HG02763 (cell line): Measurements from ENCODE around the gene TOR3A.
"Not testable (repeated sequence)": the region's sequence is repeated elsewhere in the genome, so short reads cannot be mapped to it uniquely, and the experiment has no call there.

Experiments used
- ATAC-seq: cut with Tn5 transposase; IDR thresholded peaks from one replicate; pipeline ENCODE4 v1.9.1; 2021; ENCODE audit warnings: mild to moderate bottlenecking, moderate library complexity; ENCODE audit not compliant: unreplicated experiment

TOR3A gene, protein sequence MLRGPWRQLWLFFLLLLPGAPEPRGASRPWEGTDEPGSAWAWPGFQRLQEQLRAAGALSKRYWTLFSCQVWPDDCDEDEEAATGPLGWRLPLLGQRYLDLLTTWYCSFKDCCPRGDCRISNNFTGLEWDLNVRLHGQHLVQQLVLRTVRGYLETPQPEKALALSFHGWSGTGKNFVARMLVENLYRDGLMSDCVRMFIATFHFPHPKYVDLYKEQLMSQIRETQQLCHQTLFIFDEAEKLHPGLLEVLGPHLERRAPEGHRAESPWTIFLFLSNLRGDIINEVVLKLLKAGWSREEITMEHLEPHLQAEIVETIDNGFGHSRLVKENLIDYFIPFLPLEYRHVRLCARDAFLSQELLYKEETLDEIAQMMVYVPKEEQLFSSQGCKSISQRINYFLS

DNA sequence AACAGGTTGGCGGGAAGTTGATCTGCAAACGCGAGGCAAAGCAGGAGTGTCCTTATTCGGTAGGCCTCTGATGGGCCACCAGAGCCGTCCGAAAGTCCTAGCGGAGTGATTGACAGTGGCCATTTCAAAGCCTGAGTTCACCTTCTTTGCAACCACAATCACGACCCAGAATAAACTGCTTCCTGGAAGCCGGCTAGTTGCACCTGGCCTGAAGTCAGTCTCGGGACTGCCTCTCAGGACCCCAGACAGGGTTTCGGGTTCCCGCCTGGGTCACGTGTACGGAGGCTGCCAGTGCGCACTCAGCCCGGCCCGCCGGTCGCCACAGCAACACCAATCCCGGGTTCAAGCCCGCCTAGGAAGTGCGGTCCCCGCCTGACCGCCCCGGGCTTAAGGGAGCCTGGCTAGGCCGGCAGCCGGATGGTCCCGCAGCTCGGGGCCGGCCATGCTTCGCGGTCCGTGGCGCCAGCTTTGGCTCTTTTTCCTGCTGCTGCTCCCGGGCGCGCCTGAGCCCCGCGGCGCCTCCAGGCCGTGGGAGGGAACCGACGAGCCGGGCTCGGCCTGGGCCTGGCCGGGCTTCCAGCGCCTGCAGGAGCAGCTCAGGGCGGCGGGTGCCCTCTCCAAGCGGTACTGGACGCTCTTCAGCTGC is at the start of gene TOR3A:
Gene TOR3A, plus strand, starts transcription at position 384 of the 646 bp plus-strand sequence. Its CDS starts 59 bp downstream, at position 443.
- peak; percentile 93 for ATAC-seq

DNA sequence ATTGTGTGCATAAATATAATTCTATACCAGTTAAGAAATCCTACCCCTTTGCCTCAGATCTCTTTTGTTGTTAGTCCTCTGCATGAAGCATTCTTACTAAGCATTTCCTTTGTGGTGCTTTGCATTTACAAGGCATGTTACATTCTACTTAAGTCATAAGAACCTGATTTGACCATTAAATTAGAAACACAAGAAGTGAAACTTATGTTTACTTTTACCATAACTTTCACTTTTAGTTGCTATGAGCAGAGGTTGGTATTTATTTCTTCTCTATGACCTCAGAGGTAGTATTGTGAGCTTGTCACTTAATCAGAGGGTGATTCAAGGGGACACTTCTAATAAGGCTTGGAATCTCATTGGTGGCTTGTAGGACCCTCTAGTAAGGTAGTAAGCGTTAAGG is 47.1 kb upstream of the TOR3A start:
- peak; percentile 65 for ATAC-seq

DNA sequence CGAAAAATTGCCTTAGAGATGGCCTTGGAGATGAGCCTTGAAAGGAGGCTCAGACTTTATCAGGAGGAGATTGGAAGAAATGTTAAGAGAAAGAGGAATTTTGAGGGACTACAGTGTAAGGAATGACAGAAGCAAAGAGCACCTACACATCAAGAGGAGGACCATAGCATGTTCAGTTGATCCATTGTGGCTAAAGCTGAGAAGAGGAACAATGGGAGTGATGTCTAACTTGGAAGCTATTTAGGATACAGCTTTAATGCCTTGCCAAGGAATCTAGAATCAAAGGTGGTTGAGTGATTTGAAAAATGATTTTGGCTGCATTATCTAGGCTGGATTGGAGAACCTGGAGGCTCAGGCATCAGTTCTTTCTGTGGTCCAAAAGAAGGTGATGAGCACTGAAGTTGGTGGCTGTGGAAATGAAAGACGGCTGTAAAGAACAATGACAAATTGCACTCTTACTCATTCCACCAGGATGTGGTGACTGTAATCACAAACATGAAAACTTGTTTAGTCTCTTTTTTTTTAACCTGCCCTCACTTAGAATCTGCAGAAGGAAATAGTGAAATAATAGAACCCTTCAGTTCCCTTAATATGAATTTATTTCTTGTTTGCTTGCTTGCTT is 44.9 kb upstream of the TOR3A start:
- ATAC-seq, result no peak

DNA sequence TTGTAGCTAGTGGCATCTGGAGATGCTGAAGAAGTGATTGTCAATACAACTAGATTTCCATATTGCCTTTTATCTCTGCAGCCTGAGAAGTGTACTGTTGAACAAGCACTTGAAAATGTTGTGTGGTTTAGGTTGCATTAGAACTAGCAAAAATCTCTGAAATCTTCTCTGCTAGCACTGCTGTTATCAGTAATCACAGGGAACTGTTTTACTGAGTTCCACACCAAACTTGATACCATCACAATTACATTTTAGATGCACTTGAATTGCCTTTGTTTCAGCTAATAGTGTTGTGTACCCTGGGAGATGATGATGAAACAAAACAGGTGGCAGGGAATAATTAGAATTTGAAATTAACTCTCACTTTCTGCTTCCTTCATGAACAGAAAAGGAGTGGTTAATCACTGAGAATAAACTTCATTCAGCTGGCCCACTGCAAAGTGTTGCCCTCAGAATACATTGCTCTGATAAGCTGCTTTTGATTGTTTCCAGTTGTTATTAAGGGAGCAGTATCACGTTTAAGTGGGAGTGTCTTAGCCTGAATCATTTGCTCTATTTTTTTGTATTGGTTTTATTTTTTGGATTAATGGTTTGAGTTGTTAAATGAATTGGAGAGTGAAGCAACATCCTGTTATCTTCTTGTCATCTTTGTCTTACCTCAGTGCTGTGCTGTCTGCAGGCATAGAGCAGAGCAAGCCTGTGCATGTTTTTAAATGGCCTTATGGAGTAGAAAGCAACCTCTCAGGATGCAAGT is 43.2 kb upstream of the TOR3A start:
- ATAC-seq, result no peak

- not testable (repeated sequence) for ATAC-seq
Measured at GRCh38 chr1:179039502-179040174, 42.2 kb upstream of the TOR3A start.

DNA sequence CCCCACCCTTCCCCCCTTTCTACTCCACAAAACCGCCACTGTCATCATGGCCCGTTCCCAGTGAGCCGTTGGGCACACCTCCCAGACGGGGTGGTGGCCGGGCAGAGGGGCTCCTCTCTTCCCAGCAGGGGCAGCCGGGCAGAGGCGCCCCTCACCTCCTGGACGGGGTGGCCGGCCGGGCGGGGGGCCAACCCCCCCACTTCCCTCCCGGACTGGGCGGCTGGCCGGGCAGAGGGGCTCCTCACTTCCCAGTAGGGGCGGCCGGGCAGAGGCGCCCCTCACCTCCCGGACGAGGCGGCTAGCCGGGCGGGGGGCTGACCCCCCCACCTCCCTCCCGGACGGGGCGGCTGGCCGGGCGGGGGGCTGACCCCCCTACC is 41.7 kb upstream of the TOR3A start:
- ATAC-seq, result not testable (repeated sequence)

DNA sequence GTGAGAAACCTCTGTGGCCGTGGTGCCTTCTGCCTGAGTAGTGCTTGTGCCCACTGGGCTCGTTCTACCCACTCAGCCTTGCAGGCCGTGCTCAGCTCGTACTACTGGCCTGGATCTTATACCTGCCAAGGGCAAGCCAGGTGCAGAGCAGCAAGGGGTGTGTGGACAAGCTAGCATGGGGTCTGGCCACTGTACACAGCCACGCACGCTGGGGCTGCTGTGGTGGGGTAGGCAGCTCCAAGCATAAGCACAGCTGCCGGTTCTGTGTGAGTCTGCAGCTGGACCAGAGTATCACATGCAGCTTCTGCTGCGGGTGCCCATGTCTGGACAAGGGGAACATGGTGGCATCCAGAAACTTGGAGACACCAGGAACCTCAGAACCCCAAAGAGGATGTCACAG is 39.8 kb upstream of the TOR3A start:
- no peak for ATAC-seq

DNA sequence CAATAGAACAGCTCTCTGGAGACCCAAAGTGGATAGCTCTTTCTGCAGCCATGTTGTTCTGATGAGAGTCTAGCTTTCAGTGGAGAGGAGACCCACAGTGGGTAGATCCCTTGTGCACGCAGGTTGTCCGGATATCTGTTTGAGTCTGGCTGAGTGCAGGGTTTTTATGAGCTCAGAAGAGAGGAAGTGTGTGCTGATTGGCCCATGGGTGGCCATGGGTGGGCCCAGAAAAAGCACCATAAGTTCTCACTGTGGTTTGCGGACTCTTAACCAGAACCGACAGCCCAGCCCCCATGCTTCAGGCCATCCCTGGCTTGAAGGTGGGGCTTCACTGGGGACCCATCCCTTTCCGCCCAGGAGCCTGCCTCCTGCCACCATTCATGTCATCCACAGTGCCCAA is 39.2 kb upstream of the TOR3A start:
- no peak for ATAC-seq

DNA sequence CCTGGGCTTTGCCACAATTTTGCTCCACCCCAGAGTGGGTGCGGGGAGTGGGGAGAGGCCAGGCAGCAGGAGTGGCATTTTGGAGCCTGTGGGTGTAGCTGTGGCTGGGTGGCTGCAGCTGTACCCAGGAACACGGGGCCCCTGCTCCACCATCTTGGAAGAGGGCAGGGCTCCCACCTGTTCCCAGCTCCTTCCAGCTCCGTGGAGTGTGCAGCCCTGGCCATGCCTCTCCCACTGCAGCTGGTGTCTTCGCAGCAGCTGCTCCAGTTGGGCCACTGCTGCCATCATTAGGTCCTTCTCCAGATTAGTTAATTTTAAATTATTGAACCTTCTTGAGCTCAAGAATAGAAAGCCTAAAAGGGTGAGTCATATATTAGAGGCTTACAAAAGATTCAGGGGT is 38.6 kb upstream of the TOR3A start:
- no peak for ATAC-seq

GRCh38 chr1:179043907-179044306 is 38.0 kb upstream of the TOR3A start:
- ATAC-seq, result no peak

DNA sequence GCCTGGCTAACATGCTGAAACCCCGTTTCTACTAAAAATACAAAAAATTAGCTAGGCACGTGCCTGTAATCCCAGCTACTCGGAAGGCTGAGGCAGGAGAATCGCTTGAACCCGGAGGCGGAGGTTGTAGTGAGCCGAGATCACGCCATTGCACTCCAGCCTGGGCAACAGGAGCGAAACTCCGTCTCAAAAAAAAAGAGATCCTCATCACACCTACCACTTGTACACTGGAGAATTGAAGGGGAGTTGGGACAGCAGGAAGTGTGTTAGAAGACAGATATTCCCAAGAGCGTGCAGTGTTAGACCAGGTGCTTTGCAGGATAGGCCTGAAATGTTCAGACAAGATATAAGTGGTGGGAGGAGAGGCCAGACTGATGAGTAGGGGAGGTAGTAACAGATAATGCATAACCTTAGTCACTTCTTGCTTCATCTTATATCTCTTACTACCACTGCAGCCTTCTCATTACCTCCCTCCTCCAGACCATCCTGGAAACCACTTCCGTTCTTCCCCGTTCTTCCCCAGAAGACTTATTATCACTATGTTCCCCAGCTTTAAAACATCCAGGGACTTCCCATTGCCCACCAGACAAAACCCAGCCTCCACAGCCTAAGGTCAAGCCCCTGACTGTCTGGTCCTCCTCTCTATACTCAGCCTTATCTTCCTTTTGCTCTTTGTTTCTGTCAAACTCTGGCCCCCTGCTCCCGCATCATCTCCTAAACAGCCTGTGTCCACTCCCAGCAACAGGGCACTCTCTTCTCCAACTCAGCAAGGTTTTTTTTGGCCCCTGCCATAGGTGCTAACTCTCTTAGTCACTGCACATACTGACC is 34.8 kb upstream of the TOR3A start:
- ATAC-seq, result no peak

DNA sequence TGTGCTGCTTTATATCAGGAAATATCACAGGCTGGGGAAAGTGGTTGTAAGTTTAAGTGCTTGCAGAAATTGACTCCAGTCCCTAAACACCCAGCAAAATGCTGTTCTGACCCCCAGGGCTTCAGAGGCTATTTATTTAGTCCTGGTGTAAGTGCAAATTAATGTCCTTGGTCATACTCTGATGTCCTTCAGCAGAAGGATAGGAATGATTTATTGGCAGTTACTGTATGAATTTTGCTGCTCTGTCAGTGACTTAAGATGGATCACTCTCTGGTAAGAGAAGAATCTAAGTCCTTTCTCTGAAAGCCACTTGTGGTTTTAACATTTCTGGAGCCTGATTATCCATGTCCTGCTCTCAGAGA is 34.3 kb upstream of the TOR3A start:
- no peak for ATAC-seq

- ATAC-seq, result no peak
Measured at GRCh38 chr1:179048339-179049124, 33.3 kb upstream of the TOR3A start.

DNA sequence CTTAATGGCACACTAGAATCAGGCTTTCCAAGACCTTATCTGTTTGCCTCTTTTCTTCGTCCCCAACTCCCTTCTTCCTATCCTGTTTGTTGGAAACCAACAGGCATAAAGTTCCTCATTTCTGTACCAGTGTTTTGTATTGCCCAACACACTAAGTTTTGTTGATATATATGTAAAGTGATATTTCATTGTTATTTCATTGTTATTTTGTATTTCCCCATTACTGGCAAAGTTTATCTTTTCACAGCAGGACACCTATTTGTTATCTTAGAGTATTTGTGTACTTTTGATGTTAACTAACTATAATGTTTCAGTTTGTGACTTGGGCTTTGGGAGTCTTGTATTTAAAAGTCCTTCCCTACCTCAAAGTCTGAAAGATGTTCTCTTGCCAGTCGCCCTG is 29.1 kb upstream of the TOR3A start:
- no peak for ATAC-seq

- ATAC-seq, result no peak
Measured at GRCh38 chr1:179053486-179053885, 28.4 kb upstream of the TOR3A start.

GRCh38 chr1:179055937-179056336 is 25.9 kb upstream of the TOR3A start:
- no peak for ATAC-seq

- no peak for ATAC-seq
Measured at GRCh38 chr1:179058487-179059483, 23.1 kb upstream of the TOR3A start.
